LNCaP clone FGC (cell line): ENCODE measurements around the gene PLPPR1.
A peak's percentile ranks its signal among the peaks of the same experiment; 100 is the strongest.
"Not testable (repeated sequence)": the region's sequence is repeated elsewhere in the genome, so short reads cannot be mapped to it uniquely, and the experiment has no call there.

Experiments
- DNase-seq: peaks from one replicate; pipeline ENCODE4 v3.0.0-alpha.2; 2011; ENCODE audit warnings: low read depth
- H3K4me3 ChIP-seq: 2 replicates; pipeline ENCODE4 v1.5.1; 2011; ENCODE audit warnings: mild to moderate bottlenecking, low read depth, low read length, control low read depth
- CTCF ChIP-seq: IDR thresholded peaks from 2 replicates; pipeline ENCODE4 v1.5.1; 2012; ENCODE audit warnings: mild to moderate bottlenecking; ENCODE audit not compliant: control insufficient read depth, insufficient read depth; ENCODE audit errors: extremely low read depth

Gene PLPPR1

GRCh38 chr9:101029315-101030085 lies 973 bp downstream of the PLPPR1 start:
- TF ChIP-seq CTCF, result no peak
- DNase-seq, result no peak
- H3K4me3 ChIP-seq, result peak overlapping the region; percentile 51

- no peak for TF ChIP-seq CTCF
- DNase-seq, result no peak
- no peak overlapping the region for H3K4me3 ChIP-seq
These were observed 1.5 kb downstream of the PLPPR1 start for GRCh38 chr9:101030086-101030391.

GRCh38 chr9:101032426-101032825 lies 3.9 kb downstream of the PLPPR1 start:
- H3K4me3 ChIP-seq, result no peak overlapping the region
- DNase-seq, result no peak
- TF ChIP-seq CTCF, result no peak

GRCh38 chr9:101034222-101034621 lies 5.7 kb downstream of the PLPPR1 start:
- H3K4me3 ChIP-seq, result no peak overlapping the region
- no peak for DNase-seq
- TF ChIP-seq CTCF, result no peak

- H3K4me3 ChIP-seq, result no peak overlapping the region
- TF ChIP-seq CTCF, result no peak
- no peak for DNase-seq
These were observed 6.6 kb downstream of the PLPPR1 start for GRCh38 chr9:101035098-101035497.

DNA sequence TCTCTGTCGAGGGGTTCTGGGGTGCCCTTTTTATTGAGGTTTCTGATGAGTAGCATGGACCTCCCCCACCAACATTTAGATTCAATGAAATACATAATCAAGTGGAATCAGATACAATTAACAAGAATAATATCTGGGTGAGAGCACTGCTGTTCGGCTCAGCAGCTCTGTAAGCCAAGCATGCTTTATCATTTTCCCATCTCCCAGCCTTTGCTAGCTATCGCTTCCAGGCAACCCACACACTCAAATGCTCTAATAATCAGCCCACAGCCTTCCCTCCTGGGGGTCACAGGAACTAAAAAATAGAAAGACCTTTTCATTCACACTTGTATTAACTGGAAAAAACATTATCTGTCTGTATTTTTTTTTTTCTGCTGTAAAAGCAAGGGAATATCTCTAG lies 8.9 kb downstream of the PLPPR1 start:
- H3K4me3 ChIP-seq, result no peak overlapping the region
- DNase-seq, result no peak
- TF ChIP-seq CTCF, result no peak

GRCh38 chr9:101038488-101038887 lies 10.0 kb downstream of the PLPPR1 start:
- no peak for TF ChIP-seq CTCF
- H3K4me3 ChIP-seq, result no peak overlapping the region
- DNase-seq, result no peak

- DNase-seq, H3K4me3 ChIP-seq: not testable (repeated sequence)
These were observed 11.1 kb downstream of the PLPPR1 start for GRCh38 chr9:101039581-101039980.
